Kidney glomerular epithelial cell (primary cell): Measurements from ENCODE around the gene MTIF3.

Source experiments
- DNase-seq: peaks from one replicate; lab custom pipeline; 2025; lab: John Stamatoyannopoulos, UW

The MTIF3 gene

GRCh38 chr13:27455331-27455855, 5.0 kb upstream of the MTIF3 start:
- no peak for DNase-seq

GRCh38 chr13:27450921-27451471, 632 bp upstream of the MTIF3 start:
- DNase-seq, result peak; percentile 82

GRCh38 chr13:27449081-27449603, 1.2 kb downstream of the MTIF3 start:
- DNase-seq, result no peak

- no peak for DNase-seq
Observed at GRCh38 chr13:27448308-27448707, 2.1 kb downstream of the MTIF3 start.

- DNase-seq, result no peak
Observed at GRCh38 chr13:27446986-27447583, 3.3 kb downstream of the MTIF3 start.

GRCh38 chr13:27442797-27443196, 7.6 kb downstream of the MTIF3 start:
- DNase-seq, result no peak

GRCh38 chr13:27442071-27442647, 8.2 kb downstream of the MTIF3 start:
- peak; percentile 26 for DNase-seq

GRCh38 chr13:27440408-27440807, 10.0 kb downstream of the MTIF3 start:
- no peak for DNase-seq

GRCh38 chr13:27437126-27437525, 13.2 kb downstream of the MTIF3 start:
- no peak for DNase-seq

GRCh38 chr13:27432611-27433210, 17.7 kb downstream of the MTIF3 start:
- DNase-seq, result no peak

- DNase-seq, result no peak
Observed at GRCh38 chr13:27432180-27432579, 18.2 kb downstream of the MTIF3 start.

- DNase-seq, result no peak
Observed at GRCh38 chr13:27428160-27428559, 22.2 kb downstream of the MTIF3 start.

- DNase-seq, result no peak
Observed at GRCh38 chr13:27427641-27428040, 22.7 kb downstream of the MTIF3 start.

GRCh38 chr13:27425918-27426630, 24.3 kb downstream of the MTIF3 start:
- DNase-seq, result peak; percentile 40

- DNase-seq, result no peak
Observed at GRCh38 chr13:27425158-27425917, 25.0 kb downstream of the MTIF3 start.

- peak; percentile 83 for DNase-seq
Observed at GRCh38 chr13:27424246-27425157, 25.9 kb downstream of the MTIF3 start, which contains the start of gene GTF3A. Gene GTF3A (plus strand): TSS chr13:27424619.

- no peak for DNase-seq
Observed at GRCh38 chr13:27423333-27423732, 27.0 kb downstream of the MTIF3 start.

- DNase-seq, result no peak
Observed at GRCh38 chr13:27421101-27421871, 29.1 kb downstream of the MTIF3 start.

- no peak for DNase-seq
Observed at GRCh38 chr13:27419328-27419727, 31.0 kb downstream of the MTIF3 start.

GRCh38 chr13:27415116-27415515, 35.2 kb downstream of the MTIF3 start:
- no peak for DNase-seq
